ENCODE data around the gene CLDND2.

Gene CLDND2

GRCh38 chr19:51380379-51380778 is 11.6 kb upstream of the CLDND2 start:
- no peak for DNase-seq

DNA sequence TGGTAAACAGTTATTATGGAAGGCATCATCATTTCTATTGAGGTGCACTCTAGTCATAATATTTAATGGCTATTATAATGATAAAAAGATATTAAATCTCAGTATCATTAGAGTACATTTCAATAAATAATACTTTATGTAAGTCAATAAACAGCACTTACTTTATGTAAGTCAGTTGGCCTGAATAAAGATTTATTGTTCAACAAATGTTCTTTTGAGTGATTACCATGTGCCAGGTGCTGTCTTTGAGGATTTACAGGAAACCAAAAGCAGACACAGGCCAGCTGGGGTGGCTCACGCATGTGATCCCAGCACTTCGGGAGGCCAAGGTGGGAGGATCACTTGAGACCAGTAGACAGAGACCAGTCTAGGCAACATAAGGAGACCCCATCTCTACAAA is 8.6 kb upstream of the CLDND2 start:
- no peak for DNase-seq

DNA sequence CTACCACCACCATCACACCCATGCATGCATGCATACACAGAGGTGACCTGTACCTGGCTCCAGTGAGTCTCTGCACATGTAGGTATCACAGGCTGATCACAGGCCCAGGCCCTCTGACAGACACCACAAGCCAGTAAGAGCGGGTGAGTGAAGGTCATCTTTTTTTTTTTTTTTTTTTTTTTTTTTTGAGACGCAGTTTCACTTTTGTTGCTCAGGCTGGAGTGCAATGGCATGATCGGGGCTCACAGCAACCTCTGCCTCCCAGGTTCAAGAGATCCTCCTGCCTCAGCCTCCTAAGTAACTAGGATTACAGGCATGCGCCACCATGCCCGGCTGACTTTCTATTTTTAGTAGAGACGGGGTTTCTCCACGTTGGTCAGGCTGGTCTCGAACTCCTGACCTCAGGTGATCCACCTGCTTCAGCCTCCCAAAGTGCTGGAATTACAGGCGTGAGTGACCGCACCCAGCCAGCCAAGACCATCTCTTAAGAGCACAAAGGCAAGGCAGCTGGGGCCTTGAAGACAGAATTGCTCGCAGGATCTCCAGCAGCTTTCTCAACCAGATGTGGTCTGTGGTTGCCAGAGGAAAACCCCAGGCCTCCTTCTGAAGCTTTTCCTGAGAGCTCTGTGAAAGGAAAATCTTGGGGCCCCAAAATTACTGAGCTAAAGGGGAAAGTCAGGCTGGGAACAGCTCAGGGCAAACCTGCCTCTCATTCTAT is 6.9 kb upstream of the CLDND2 start:
- no peak for DNase-seq

DNA sequence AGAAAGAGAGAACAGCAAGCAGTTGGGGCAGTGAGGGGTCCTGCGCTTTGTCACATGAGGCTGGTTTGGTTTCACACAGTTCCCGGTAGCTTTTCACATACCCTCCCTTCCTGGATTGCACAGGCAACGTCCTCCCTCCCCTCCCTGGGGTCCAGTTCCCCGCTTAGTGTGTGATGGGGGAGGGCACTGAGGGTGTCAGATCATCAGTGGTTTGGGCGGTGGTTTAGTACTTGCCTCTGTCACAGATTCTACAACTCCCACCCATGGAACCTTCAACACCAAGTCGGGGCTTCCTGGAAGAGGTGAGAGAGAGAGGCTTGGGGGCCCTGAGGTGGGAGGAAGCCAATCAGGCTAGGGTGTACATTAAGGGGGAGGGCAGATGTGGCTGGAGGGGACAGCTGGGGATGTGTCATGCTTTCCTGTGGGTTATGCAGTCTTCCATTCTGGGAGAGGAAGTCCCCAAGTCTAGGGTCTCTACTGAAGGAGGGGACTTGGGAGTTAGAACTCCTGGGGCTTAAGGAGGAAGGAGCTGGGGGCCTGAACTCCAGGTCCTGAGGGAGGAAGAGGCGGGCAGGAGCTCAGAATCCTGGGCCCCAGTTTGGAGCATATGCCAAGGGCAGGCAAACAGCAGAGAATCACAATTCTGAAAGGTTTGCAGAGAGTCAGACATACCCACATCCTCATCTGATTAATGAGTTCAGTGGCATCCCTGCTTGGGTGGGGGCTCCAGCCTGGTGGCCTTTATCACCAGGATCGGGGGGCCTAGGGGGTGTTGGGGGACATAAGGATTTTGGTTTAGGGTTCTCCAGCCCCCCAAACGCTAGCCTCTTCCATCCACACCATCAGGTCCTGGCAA is 4.1 kb upstream of the CLDND2 start, which contains the start of gene NKG7:
Gene NKG7, minus strand, starts transcription at position 6 of the 856 bp plus-strand sequence. CDS start 119 bp downstream, outside the sequence.
- no peak for DNase-seq

DNA sequence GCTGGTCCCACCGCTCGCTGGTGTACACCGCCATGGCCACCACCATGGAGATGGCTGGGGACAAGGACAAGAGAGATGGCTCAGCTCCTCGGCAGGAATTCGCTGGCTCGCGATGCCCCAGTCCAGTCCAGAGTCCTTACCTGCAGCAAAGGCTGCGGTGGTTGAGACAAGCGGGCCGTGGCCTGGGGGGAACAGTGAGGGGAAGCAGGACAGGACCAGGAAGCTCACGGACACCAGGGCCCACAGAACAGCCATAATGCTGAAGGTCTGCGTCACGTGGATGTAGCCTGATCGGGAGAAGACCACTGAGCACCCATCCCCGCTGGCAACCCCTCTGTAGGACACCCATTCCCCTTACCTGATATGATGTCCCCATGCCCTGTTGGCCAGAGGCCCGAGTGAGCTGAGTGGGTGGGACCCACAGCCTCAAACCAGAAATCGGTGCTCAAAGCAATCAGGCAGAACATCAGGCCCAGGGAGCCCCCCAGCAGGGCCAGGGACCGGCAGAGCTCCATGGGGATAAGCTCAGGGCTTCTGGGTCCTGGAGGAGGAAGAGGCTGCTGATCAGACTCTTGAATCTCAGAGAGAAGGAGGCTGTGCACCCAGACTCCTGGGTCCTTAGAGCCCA is 3.3 kb upstream of the CLDND2 start:
- no peak for DNase-seq

DNA sequence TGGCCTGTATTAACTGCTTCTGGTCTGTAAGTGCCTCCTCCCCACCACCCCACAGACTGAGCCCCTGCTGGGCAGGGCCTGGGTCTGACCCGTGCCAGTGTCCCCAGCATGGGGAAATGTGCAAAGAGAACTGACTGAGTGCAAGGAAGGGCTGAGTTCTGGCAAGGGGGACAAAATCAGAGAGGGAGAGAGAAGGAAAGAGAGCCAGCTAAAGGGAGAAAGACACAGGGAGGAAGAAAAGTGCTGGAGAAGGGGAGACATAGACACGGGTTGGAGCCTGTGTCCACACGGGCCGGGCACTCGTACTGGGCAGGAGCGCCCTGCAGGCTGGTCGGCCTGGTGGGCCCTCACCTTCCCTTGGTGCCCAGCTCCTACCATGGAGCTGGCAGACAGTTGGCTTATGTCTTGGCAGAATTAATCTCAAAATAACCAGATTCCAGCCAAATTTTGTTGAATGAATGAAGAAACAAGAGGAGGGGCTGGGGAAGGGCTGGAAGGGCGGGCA is 2.4 kb upstream of the CLDND2 start:
- no peak for DNase-seq

GRCh38 chr19:51370230-51370629 is 1.4 kb upstream of the CLDND2 start:
- no peak for DNase-seq

DNA sequence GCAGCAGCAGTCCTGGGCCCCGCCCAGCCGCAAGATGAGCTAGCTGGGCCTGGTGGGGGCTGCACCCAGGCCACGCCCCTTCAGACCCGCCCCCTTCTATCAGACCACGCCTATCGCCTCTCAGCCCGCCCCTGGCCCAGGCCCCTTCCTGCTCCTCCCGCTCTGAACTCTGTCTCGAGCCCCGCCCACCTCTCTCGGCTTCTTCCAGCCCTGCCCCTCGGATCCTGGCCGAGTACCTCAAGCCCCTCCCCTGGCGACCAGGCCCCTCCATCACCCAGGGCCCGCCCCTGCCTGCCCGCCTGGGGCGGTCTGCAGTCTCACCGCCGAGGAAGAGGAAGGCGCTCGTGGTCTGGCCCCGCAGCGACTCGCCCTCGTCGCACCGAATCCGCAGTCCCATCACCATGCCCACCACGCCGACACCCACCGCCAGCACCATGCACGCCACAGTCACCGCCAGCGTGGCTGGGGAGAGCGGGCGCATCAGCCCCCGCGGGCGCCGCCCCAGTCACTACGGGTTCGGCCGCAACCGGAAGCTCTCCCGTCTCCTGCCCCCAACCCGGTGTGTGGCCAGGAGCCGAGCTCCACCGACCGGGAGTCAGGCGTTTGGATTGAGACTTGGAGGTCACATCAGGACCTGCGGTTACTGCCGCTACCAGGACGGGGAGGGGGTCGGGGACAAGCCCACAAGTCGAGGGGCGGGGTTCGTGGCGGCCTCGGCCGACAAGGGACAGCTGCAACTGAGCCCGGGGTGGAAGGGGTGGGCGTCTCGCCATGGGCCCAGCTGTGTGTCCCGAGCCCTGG is 1.0 kb downstream of the CLDND2 start:
- DNase-seq, result peak; percentile 100

DNA sequence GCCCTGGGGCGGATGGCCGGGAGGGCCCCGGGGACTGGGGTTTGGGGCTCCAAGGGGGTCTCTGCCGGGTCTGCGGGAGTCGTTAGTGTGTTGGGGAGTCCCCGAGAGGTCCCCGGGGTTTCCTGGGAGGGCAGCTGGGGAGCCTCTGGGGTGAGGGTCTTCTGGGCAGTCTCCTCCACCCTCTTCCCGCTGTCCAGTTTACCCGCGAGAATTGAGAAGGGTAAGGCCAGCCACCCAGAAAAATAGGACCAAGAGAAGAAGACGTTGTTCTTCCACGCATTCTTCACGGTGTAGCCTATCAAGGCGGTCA is 1.6 kb downstream of the CLDND2 start:
- DNase-seq, result no peak

DNA sequence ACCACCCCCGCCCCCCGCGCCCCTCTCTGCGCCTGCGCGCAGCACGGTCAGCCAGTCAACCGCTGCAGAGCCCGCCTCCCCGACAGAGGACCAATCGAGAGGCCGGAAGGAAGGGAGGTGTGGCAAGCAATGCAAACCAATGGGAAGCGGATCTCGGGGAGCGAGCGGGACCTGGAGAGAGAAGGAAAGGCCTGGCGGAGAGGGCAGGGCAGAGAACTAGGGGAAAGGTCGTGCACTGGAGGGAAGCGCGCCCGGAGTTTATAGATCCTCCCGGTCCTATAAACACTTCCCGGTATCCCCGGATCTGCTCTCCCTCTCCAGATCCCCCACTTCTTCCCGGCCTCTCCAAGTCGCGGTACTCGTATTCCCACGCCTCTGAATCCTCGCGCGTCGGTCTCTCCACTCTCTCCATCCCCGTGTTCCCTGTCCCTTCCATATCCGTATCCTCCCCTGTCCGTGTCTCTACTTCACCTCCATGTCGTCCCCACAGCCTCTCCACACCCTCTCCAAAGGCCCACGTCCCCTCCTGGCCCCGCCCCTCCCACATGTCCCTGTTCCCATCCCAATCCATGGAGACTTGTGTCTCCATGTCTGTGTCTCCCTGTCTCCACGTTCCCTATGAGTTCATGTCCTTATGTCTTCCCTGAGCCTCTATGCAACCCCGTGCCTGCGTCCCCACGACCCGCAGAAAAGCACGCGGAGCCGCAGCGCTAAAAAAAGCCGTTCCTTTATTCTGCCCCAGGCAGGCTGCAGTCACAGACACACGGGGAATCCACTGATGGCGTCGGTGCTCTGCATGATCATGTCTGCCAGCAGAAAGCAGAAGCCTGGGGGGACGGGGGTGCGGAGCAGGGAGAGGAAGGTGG is 2.2 kb downstream of the CLDND2 start:
- DNase-seq, result peak; percentile 99

DNA sequence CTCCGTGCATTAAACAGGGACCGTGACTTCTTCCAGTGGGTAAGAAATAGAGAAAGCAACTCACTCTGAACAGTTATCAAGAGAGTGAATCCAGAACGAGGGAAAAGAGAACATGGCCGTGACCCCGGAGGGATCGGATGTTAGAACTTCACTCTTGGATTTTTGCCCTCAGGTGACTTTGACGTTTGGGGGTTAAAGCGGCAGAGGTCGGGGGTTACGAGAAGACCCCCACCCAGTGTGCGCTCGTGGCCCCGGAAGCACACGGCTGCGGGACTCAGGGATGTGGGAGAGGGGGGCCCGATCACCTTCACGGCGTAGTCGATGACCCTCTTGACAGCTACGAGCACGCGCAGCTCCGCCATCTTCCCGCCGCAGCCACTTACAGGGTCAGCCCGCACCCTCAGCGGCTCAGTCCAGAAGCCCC is 2.8 kb downstream of the CLDND2 start, which contains the start of gene ETFB:
Gene ETFB, minus strand, starts transcription at position 424 of the 424 bp plus-strand sequence. Its CDS starts 62 bp downstream, at position 362.
- DNase-seq, result no peak

GRCh38 chr19:51365211-51365964 is 3.4 kb downstream of the CLDND2 start:
- no peak for DNase-seq

GRCh38 chr19:51364200-51365106 is 4.3 kb downstream of the CLDND2 start:
- DNase-seq, result no peak

DNA sequence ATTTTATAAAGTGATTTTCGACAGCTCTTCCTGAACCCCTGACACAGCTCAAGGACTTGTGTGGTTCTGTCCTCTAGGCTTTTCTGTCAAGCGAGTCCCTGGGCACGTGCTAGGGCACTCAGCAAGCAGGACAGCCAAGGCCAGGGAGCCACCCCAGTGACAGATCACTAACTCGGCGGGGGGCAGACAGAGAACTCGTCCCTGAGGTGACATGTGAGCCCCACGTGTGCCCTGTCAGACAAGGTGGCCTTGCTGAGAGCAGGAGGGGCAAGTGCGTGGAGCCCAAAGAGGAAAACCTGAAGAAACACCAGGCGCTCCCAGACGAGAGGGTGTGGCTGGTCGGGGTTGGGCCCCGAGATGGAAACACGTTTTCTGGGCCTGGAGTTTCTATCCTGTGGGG is 7.6 kb downstream of the CLDND2 start:
- no peak for DNase-seq

DNA sequence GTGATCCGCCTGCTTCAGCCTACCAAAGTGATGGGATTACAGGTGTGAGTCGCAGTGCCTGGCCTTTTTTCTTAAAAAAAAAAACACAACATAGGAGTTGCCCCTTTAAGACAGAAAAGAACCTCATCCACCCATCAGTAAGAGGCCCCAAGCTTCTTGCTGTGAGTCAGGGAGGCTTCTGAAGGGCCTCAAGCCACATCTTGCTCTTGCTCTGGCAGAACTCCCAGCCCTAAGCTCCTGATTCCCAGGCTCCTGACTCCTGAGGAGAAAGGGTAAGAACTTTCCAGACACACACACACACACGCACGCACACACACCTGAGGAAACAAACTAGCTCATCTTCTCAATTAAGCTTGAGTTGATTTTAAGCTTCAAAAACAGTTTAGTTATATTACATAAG is 9.5 kb downstream of the CLDND2 start:
- peak; percentile 49 for DNase-seq

DNA sequence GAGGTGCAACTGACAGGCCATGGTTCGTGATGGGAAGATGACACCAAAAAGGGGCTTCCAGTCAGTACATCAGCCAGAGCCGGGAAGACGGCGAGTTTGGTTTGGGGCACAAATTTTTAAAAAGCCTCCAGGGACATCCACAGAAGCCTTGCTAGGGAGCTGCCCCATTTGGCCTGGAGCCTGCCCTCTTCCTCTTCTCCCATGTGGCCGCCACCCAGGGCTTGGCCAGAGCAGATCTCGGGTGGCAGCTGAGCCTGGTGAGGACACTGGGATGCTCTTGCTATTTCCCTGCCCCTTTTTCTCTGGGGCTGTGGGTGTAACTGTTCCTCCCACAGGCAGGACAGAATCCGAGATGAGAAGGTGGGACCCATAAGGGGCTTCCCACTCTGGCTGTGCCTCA is 10.9 kb downstream of the CLDND2 start:
- peak; percentile 9 for DNase-seq

DNA sequence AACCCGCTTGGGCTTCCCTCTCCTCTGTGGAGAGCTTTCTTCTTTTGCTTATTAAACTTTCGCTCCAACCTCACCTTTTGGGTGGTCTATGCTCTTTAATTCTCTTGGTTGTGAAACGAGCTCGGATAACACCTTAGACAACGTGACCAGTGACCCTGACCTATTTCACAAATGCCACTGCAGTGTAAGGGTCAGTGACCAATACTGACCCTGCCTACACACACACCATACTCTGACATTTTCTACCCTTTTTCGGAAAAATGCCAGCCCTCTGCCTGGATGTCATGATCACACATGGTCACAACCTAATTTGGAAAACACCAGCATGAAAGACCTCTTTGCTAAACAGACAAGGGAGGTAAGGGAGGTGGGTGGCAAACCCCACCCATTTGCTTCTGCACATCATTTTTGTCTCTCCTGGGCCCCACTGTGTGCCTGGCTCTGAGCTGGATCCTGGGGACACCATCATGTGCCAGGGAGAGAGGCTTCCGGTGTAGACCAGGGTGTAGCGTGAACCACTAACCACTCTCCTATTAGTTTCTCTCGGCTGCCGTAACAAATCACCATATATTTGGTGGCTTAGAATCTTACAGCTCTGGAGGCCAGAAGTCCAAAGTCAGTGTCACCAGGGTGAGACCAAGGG is 12.5 kb downstream of the CLDND2 start:
- no peak for DNase-seq

- DNase-seq, result no peak
These were observed 14.1 kb downstream of the CLDND2 start for GRCh38 chr19:51354742-51355148.

- no peak for DNase-seq
These were observed 14.6 kb downstream of the CLDND2 start for GRCh38 chr19:51354103-51354741.
